Psoas muscle (tissue), 8 donors: ENCODE results near the gene HLTF. TPM values are rescaled to one million over a fixed set of nuclear protein-coding genes. Genes with fewer than 3 reads are reported as not detected.
A peak's percentile ranks its signal among the peaks of the same experiment; 100 is the strongest.
"Not testable (repeated sequence)": the region's sequence is repeated elsewhere in the genome, so short reads cannot be mapped to it uniquely, and the experiment has no call there.

Experiments used
- ATAC-seq, 4 donors: fragments of 200-7000 bp; cut with Tn5 transposase; one replicate each; pipeline ENCODE4 v1.9.1; 2020; ENCODE audit warnings: moderate library complexity in 3 of 4, mild to moderate bottlenecking in 2 of 4
- DNase-seq, 2 donors: peaks; one replicate each; pipeline ENCODE4 v3.0.0-alpha.2; 2020
- H3K27ac ChIP-seq: fragments of 200-600 bp; one replicate; pipeline ENCODE4 v1.8.0; 2022
- H3K27me3 ChIP-seq, 3 donors: fragments of 200-600 bp in 1 of 3; one replicate each; pipeline versions ENCODE4 v1.6.1 to v1.8.0; 2013 to 2022; ENCODE audit warnings: low read length in 2 of 3, mild to moderate bottlenecking in 2 of 3, moderate library complexity in 1 of 3; ENCODE audit not compliant: insufficient read depth in 3 of 3
- H3K36me3 ChIP-seq, 2 donors: fragments of 200-600 bp in 1 of 2; one replicate each; pipeline versions ENCODE4 v1.6.1 to v1.8.0; 2013 to 2022; ENCODE audit warnings: low read depth in 1 of 2, mild to moderate bottlenecking in 1 of 2, moderate library complexity in 1 of 2; ENCODE audit not compliant: insufficient read depth in 1 of 2
- H3K4me1 ChIP-seq: fragments of 200-600 bp; one replicate; pipeline ENCODE4 v1.8.0; 2022
- H3K4me3 ChIP-seq: fragments of 200-600 bp; one replicate; pipeline ENCODE4 v1.8.0; 2022; ENCODE audit warnings: mild to moderate bottlenecking
- H3K9me3 ChIP-seq: fragments of 200-600 bp; one replicate; pipeline ENCODE4 v1.8.0; 2022
- WGBS, 3 donors: extraction: QIAGEN DNeasy Blood & Tissue Kit; methylation state at CpG; one replicate each; pipeline versions ENCODE4 v1.1.6 to v1.1.7; 2013; 5-methylcytosine and 5-hydroxymethylcytosine counted together
- intact Hi-C, 2 donors: fragments of 100-400 bp; cut with DNase I; formaldehyde crosslinking; loops; one replicate each; pipeline versions ENCODE4 v1.11.0 to v1.14.2; 2022
- polyA plus RNA-seq, 3 donors: library from polyadenylated mRNA; stranded (reverse); fragments of 200-250 nt; gene quantifications; one replicate each; pipeline ENCODE4 v1.2.3, GENCODE V29; 2013
- total RNA-seq, 4 donors: library from RNA; stranded (reverse); fragmentation: NEBNext Ultra II Directional in 2 of 4; extraction: Animal tissue kit (Norgen Biotek cat#: 25700) in 2 of 4; gene quantifications; one replicate each; pipeline versions ENCODE4 v1.2.1 to v1.2.4, GENCODE V29; 2021 to 2023
- TF ChIP-seq, protein P1 (sequence below): fragments of 200-600 bp; IDR thresholded peaks from one replicate; pipeline ENCODE4 v1.8.0; 2022; ENCODE audit warnings: antibody characterized with exemption
- donor health status: healthy with polysubstance abuse.
- donor health status: DM: no; HTN: no; CAD: no; lungs with moderate emphysema.
- donor health status: Bipolar disorder and iron deficiency.
- donor health status: healthy.
- donor health status: DM: yes; HTN: yes; CAD: no.
- donor health status: DM: no; HTN: no; CAD: no.
- donor health status: DM: no; HTN: no; CAD: no.
- donor health status: DM: yes; HTN: yes; CAD: no.

HLTF gene
- total and polyA plus RNA-seq, 7 donors: 2.8 to 10.1 (median 5.0) TPM

DNA sequence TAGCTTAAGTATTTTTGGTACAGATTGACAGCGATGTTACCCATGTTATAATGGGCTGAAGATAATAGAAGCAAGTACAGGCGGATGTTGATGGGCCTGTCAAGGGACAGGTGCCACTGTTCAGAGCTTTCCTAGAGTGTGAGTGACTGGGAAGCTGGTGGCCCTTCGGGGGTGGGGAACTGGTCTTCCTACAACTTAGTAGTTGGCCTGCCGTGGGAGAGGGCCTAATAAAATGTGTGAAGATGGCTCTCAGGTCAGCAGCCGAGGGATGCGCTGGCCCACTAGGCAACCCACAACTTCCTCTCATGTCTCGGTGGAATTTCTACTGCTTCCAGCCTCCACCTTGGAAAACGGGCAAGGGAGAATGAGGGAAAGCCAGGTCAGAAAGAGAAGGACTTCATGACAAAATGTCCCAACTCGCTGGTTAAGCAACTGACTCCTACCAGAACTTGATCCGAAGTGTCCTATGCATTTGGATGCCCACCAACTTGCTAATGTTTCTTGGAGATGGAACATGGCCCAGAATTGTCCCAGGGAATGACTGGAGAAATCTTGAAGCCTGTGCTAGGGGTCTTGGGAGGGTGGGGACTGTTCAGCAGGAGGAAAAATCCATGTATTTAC is 93.6 kb downstream of the HLTF start:
- H3K27me3 ChIP-seq: no peaks in the 10 kb centered on the region
- no peaks in the 10 kb centered on the region for H3K9me3 ChIP-seq
- ATAC-seq (peak; percentile 37 to 58 (median 44)), DNase-seq (peak; percentile 22 to 56)
- peak overlapping the region; percentile 95 for H3K4me3 ChIP-seq
- H3K27ac ChIP-seq: peak overlapping the region; percentile 100
- 39 to 49% (median 42%) methylated on average over 10 of the region's 10 CpGs for WGBS, 3 donors
- peaks cover 42% of the 10 kb centered on the region for H3K4me1 ChIP-seq
- TF ChIP-seq, protein P1, sequence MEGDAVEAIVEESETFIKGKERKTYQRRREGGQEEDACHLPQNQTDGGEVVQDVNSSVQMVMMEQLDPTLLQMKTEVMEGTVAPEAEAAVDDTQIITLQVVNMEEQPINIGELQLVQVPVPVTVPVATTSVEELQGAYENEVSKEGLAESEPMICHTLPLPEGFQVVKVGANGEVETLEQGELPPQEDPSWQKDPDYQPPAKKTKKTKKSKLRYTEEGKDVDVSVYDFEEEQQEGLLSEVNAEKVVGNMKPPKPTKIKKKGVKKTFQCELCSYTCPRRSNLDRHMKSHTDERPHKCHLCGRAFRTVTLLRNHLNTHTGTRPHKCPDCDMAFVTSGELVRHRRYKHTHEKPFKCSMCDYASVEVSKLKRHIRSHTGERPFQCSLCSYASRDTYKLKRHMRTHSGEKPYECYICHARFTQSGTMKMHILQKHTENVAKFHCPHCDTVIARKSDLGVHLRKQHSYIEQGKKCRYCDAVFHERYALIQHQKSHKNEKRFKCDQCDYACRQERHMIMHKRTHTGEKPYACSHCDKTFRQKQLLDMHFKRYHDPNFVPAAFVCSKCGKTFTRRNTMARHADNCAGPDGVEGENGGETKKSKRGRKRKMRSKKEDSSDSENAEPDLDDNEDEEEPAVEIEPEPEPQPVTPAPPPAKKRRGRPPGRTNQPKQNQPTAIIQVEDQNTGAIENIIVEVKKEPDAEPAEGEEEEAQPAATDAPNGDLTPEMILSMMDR: no peak
- peaks cover 3 to 43% of the 10 kb centered on the region in 2 donors for H3K36me3 ChIP-seq
- intact Hi-C loops: loop anchor here in 1 of 2 donors (1.0 kb wide), 1 partner anchor 36 kb away; no protein-coding TSS in a partner anchor

DNA sequence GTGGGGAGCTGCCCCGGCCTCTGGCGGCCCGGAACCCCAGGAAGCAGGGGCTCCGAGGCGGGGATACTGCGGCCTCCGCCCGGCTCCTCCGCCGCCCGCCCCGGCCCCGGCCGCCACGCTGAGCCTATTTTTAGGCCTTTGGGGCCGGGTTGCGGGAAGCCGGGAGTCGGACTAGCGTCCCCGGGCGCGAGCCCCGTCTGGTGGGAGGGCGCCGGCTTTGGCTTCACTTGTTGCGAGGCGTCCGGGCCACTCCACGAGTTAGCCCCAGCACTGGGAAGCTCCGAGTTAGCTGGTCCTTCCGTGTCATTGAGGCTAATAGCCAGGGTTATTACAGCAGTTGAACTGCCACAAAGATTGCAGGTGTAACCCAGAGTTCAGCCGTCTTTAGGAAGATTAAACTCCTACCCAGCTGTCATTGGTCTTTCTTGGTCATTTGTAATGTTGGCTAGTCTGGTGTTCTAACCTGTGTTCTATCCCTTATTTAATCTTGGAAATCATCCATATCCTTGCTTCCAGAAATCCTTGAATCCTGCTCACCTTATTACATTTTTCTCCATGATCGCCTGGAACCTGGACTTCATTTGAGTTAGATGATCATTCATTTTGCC is 94.2 kb downstream of the HLTF start:
- TF ChIP-seq, protein P1: no peak
- peak overlapping the region; percentile 95 for H3K4me3 ChIP-seq
- peaks cover 3 to 37% of the 10 kb centered on the region in 2 donors for H3K36me3 ChIP-seq
- DNase-seq (peak; percentile 66 to 83), ATAC-seq (peak; percentile 60 to 75 (median 72))
- intact Hi-C loops: loop anchor here in 1 of 2 donors (1.0 kb wide), 1 partner anchor 36 kb away; no protein-coding TSS in a partner anchor
- WGBS, 3 donors: 2 to 3% (median 2%) methylated on average over 22 to 34 of the region's 34 CpGs
- H3K27me3 ChIP-seq: no peaks in the 10 kb centered on the region
- H3K9me3 ChIP-seq: no peaks in the 10 kb centered on the region
- H3K27ac ChIP-seq: peak overlapping the region; percentile 100
- peaks cover 36% of the 10 kb centered on the region for H3K4me1 ChIP-seq

DNA sequence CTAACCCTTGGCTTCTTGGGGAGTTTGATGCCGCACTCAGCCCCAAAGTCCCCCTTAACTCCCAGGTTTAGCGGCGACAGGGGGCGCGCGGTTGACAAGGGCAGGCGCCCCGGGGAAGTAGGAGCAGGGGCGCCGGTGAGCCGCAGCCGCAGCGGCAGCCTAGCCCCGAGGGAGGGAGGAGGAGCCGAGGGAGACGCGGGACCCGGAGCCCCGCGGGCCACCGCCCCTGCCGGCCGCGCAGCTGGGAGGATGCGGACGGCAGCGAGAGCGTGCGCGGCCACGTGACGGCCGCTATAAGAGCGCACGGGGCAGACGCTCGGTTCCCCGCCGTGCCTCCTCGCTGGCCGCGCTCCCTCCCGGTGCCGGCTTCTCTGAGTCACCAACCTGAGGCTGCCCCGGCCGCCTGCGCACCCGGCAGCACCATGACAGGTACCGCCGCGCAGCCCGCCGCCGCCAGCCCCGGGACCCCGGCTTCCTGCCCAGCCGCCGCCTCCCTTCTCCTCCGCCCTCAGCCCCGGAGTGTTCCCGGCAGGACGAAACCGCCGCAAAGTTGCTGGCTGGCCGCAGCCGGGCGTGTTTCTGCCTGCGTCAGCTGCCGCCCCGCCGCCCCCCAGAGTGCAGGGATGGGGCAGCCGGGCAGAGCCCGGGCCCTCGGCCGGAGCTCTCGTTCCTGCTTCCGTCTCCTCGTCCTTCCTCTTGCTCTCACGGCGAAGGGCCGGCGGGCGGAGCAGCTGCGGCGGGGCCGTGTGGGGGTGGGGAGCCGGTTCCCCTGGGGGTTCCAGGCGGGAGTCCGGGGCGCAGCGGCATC is 94.9 kb downstream of the HLTF start, which contains the start of gene GYG1:
Gene GYG1, plus strand, starts transcription at position 322 of the 808 bp plus-strand sequence. Its CDS starts 101 bp downstream, at position 423.
- H3K4me3 ChIP-seq: peak within 1 kb of the TSS; percentile 95
- ATAC-seq (peak; percentile 90 to 94 (median 92)), DNase-seq (peak; percentile 90 to 94)
- intact Hi-C loops: loop anchor here (1.0 kb wide), 2 partner anchors 16 to 35 kb away; no protein-coding TSS in a partner anchor
- peaks cover 3 to 30% of the 10 kb centered on the region in 2 donors for H3K36me3 ChIP-seq
- no peaks in the 10 kb centered on the region for H3K9me3 ChIP-seq
- no peaks in the 10 kb centered on the region for H3K27me3 ChIP-seq
- TF ChIP-seq, protein P1: peak; percentile 33
- 0 to 1% (median 0%) methylated on average over 42 to 91 of the region's 91 CpGs for WGBS, 3 donors
- peak within 1 kb of the TSS; percentile 100 for H3K27ac ChIP-seq
- H3K4me1 ChIP-seq: peaks cover 35% of the 10 kb centered on the region

DNA sequence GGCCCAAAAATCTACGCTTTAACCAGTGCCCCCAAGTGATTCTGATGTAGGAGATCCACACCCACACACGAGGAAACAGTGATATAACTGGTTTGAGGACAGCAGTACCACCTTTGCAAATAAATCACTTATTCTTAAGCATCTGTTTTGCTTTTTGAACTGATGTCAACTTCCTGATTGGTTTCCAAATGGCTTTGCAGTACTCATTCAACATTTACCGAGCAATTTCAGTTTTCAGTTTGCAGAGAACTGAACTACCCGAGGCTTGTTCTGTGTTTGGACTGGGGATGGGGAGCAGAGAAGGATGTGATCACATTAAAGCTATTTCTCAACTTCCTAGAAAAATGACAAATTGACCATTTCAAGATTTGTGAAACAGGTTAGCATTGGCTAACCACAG is 96.1 kb downstream of the HLTF start:
- H3K27me3 ChIP-seq: no peaks in the 10 kb centered on the region
- H3K4me3 ChIP-seq: no peak overlapping the region
- no peak for DNase-seq
- intact Hi-C loops: no loop called here
- TF ChIP-seq, protein P1: no peak
- H3K36me3 ChIP-seq: peaks cover under 1 to 18% of the 10 kb centered on the region in 2 donors
- 50 to 78% (median 58%) methylated on average over 4 of the region's 4 CpGs for WGBS, 3 donors
- H3K9me3 ChIP-seq: no peaks in the 10 kb centered on the region
- ATAC-seq: no peak
- peak overlapping the region; percentile 100 for H3K27ac ChIP-seq
- H3K4me1 ChIP-seq: peaks cover 27% of the 10 kb centered on the region

DNA sequence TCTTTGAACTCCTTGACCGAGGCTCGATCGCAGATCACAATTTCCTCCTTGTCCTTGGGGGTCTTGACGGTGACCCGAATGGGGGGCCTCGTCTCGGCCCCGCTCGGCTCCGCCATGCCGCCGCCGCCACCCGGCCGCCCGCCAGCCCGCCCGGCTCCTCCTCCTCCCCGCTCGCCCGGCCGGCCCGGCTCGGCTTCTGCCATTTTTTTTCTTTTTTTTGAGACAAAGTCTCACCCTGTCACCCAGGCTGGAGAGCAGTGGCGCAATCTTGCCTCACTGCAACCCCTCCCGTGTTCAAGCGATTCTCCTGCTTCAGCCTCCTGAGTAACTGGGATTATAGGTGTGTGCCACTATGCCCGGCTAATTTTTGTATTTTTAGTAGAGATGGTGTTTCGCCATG is 98.8 kb downstream of the HLTF start:
- H3K4me3 ChIP-seq, ATAC-seq, H3K27me3 ChIP-seq, DNase-seq, H3K27ac ChIP-seq, H3K36me3 ChIP-seq, intact Hi-C loops, H3K9me3 ChIP-seq, H3K4me1 ChIP-seq: not testable (repeated sequence)
- WGBS, 3 donors: 95% methylated on average over 19 to 28 of the region's 29 CpGs
